T-helper 2 cell treated with Interferon-gamma antibody and Interleukin-4, amounts not matched to agents 5 μg/mL and 100 μg/mL, for 36 hours (primary cell): ENCODE data around the gene BAIAP3.

Source experiments
- DNase-seq: peaks from one replicate; pipeline ENCODE4 v3.0.0; 2021; ENCODE audit warnings: low spot score
- H3K27ac Mint-ChIP-seq: one replicate; pipeline ENCODE4 v1.8.0; 2021; ENCODE audit warnings: mild to moderate bottlenecking, mixed read lengths
- H3K27me3 Mint-ChIP-seq: one replicate; pipeline ENCODE4 v1.8.0; 2021; ENCODE audit warnings: low read depth, mixed read lengths
- H3K36me3 Mint-ChIP-seq: one replicate; pipeline ENCODE4 v1.8.0; 2021; ENCODE audit warnings: low read depth, mixed read lengths
- H3K4me1 Mint-ChIP-seq: one replicate; pipeline ENCODE4 v1.8.0; 2021; ENCODE audit warnings: low read depth, mixed read lengths
- H3K4me3 Mint-ChIP-seq: one replicate; pipeline ENCODE4 v1.8.0; 2022; ENCODE audit warnings: mild to moderate bottlenecking, moderate library complexity, mixed read lengths
- H3K9me3 Mint-ChIP-seq: one replicate; pipeline ENCODE4 v1.8.0; 2021; ENCODE audit warnings: mixed read lengths

The BAIAP3 gene

DNA sequence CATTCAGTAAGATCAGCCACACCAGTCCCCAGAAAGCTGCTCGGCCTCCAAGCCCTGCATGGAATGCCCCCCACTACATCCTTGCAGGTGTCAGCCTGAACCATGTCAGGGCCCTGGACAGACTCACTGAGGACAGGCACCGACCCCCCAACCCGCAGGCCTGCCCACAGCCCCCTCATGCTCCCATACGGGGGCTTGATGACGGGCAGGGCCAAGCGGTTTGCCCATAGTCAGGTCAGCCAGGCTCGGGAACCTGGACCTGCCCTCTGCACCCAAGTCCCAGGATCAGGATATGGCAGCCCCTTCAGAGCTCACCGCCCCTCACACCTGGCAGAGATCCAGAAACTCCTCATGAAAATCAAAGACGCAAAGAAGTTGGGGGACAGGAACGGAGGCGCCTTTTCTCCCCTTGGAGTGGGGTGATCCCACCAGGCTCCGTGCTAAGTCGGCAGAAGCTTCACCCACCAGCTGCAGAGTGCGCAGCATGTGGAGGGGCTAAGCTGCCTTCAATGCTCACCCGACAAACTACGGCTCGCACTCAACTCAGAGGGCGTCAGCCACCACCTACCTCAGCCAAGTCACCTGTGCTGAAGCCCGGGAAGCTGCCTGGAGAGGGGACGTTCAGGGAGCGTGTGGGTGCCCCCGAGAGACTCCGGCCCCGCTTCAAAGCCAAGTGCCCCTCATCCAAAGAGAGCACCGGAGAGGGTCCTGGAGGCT is 44.8 kb downstream of the BAIAP3 start:
- H3K9me3 Mint-ChIP-seq, result no peaks in the 10 kb centered on the region
- H3K27me3 Mint-ChIP-seq, result no peaks in the 10 kb centered on the region
- peaks cover 8% of the 10 kb centered on the region for H3K36me3 Mint-ChIP-seq
- H3K4me3 Mint-ChIP-seq, result peak overlapping the region; percentile 82
- DNase-seq, result no peak
- H3K4me1 Mint-ChIP-seq, result peaks cover 8% of the 10 kb centered on the region
- peak overlapping the region; percentile 72 for H3K27ac Mint-ChIP-seq

DNA sequence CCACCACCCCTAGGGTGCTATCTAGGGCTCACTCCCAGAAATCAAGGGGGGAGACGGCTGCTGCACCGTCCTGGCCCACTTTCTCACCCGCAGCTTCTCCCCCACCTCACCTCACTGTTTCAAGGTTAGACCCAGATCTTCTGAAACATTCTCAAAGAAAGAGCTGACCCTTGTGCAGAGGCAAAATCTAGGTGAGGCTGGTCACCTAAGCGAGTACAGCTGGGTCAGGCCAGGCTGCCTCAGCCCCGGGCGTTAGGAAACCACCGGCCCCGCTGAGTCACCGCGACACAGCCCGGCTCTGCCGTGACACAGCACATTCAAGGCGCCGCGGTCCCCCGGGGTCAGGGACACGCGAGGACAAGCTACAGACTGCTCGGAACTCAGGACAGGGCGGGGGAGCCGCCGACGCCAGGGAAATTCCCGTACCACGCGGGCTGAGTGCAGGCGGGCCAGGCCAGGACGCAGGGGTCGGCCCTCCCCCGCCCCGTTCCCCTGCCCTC is 45.4 kb downstream of the BAIAP3 start:
- peaks cover 8% of the 10 kb centered on the region for H3K4me1 Mint-ChIP-seq
- H3K9me3 Mint-ChIP-seq, result no peaks in the 10 kb centered on the region
- H3K36me3 Mint-ChIP-seq, result peaks cover 8% of the 10 kb centered on the region
- peak; percentile 79 for DNase-seq
- H3K4me3 Mint-ChIP-seq, result peak overlapping the region; percentile 82
- H3K27ac Mint-ChIP-seq, result peak overlapping the region; percentile 86
- no peaks in the 10 kb centered on the region for H3K27me3 Mint-ChIP-seq

DNA sequence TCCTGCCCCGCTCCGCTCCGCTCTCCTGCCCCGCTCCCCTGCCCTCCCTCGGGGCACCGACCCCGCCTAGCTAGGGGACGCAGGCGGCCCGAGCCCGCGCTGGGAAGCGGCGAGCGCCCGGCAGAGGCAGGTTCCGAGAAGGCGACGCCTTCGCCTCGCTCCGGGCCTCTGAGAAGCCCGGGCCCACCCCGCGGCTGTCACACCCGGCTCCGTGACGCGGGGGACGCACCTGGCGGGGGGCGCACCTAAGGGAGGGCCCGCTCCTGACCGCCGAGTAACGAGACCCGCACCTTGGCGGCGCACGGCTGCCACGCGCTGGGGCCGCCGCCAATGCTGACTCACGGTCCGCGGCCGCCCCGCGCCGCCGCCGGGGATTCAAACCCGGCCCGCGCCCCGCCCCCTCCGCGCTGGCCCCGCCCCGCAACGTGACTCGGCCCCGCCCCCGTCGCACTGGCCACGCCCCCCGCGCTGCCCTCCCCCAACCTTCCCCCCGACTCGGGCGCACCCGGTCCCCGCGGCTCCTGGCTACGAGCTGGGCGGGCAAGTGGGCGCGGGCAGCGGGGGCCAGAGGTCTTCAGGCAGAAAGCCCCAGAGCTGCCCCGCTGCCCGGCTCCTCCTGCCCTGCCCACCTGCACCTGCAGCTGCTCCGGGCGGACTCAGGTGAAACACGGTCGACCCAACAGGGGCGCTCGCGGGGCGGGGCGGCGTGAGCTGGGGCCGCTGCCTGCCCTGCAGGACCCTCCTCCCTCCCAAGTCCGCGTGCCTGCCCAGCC is 46.0 kb downstream of the BAIAP3 start:
- peak; percentile 66 for DNase-seq
- H3K4me1 Mint-ChIP-seq, result peaks cover 8% of the 10 kb centered on the region
- H3K27me3 Mint-ChIP-seq, result no peaks in the 10 kb centered on the region
- peak overlapping the region; percentile 52 for H3K27ac Mint-ChIP-seq
- no peaks in the 10 kb centered on the region for H3K9me3 Mint-ChIP-seq
- peak overlapping the region; percentile 77 for H3K4me3 Mint-ChIP-seq
- H3K36me3 Mint-ChIP-seq, result peaks cover 8% of the 10 kb centered on the region

DNA sequence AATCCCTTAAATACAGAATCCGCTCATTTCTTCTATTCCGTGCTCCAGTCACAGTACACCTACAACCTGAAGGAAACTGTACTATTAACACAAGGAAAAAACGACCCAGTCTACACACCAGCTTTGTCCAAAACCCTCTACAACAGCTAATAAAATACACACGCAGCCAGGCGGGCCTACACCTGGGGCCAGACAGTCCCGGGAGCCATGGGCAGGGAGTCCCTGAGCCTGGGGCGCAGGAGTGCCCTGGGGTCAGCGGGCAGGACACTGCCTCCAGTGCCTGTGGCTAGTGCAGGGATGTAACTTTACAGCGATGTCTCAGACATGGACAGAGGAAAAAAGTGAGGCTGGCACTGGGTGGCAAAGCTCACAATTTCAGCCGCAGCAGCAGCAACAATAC is 46.8 kb downstream of the BAIAP3 start:
- H3K27ac Mint-ChIP-seq, result peak overlapping the region; percentile 52
- H3K9me3 Mint-ChIP-seq, result no peaks in the 10 kb centered on the region
- no peak for DNase-seq
- H3K36me3 Mint-ChIP-seq, result peaks cover 8% of the 10 kb centered on the region
- no peaks in the 10 kb centered on the region for H3K27me3 Mint-ChIP-seq
- H3K4me1 Mint-ChIP-seq, result peaks cover 8% of the 10 kb centered on the region
- H3K4me3 Mint-ChIP-seq, result peak overlapping the region; percentile 77

DNA sequence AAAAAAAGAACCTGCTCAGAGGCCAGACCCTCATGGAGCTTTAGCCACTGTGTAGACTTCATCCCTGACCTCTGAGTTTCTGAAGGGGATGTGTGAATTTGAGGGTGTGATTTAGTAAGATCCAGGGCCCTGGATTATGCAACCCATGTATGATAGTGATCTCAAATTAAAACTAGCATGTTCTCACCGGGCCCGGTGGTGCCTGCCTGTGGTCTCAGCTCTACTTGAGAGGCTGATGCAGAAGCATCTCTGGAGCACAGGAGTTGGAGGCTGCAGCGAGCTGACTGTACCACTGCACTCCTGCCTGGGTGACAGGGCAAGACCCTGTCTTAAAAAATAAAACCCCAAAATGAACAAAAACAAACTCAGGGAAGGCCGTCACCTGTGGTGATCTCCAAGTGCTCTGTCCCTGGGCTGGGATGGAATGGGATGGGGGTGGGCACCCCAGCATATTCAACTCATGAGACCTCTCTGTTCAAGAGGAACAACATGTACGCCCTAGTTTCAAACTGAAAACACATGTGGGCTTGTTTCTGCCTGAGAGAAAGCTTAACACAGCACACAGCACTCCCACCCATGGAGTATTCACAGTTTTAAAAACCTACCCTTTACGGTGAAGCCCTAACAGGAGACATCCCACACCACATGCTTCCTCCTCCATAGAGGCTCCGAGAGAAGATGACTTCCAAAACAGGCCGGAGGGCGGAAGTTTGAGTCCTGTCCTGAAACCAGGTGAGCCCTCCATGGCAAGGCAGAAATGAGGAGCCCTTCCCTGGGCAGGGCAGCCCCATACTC is 48.4 kb downstream of the BAIAP3 start:
- H3K36me3 Mint-ChIP-seq, result peaks cover 8% of the 10 kb centered on the region
- H3K4me3 Mint-ChIP-seq, result no peak overlapping the region
- no peak for DNase-seq
- H3K9me3 Mint-ChIP-seq, result no peaks in the 10 kb centered on the region
- H3K27ac Mint-ChIP-seq, result peak overlapping the region; percentile 31
- peaks cover 8% of the 10 kb centered on the region for H3K4me1 Mint-ChIP-seq
- no peaks in the 10 kb centered on the region for H3K27me3 Mint-ChIP-seq

DNA sequence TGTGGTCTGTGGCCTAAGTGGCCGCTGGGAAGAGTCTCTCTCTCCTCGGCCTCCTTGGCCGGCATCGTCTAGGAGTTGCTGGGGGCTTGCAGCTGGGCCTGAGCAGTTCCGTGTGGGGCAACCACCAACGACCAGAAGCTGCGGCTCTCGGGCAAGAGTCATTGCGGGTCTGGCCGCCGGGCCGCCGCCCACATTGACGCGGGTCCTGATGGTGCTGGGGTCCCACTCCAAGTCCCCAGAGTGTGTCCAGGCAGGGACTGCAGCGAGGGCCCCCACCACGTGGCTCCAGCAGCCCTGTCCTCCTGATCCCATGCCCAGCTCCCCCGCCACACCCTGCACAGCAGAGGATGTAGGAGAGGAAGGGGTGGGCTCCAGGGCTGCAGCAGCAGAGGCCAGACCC is 50.1 kb downstream of the BAIAP3 start:
- Mint-ChIP-seq H3K27ac (no peak overlapping the region), H3K27me3 (no peaks in the 10 kb centered on the region), H3K36me3 (peaks cover 6% of the 10 kb centered on the region), H3K9me3 (no peaks in the 10 kb centered on the region), H3K4me3 (no peak overlapping the region), H3K4me1 (peaks cover 4% of the 10 kb centered on the region)
- no peak for DNase-seq

DNA sequence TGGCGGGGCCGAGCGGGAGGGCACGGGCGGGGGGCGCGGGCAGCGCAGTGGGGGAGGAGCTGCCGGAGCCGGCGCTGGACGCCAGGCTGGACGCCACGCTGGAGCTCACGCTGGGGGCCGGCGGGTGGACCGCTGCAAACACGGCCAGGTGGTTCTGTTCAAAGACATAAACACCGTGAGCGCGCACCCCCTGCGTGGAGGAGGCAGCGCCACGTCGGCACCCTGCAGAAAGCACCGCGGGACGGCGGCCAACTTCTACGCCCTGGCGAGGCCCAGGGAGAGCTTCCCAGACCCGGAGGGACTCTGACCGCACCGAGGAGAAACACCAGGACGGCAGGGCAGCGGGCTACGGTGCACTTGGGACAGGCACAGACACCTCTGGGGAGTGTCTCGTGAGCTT is 51.8 kb downstream of the BAIAP3 start:
- no peak overlapping the region for H3K4me3 Mint-ChIP-seq
- no peak for DNase-seq
- H3K4me1 Mint-ChIP-seq, result no peaks in the 10 kb centered on the region
- no peaks in the 10 kb centered on the region for H3K27me3 Mint-ChIP-seq
- H3K9me3 Mint-ChIP-seq, result no peaks in the 10 kb centered on the region
- H3K27ac Mint-ChIP-seq, result no peak overlapping the region
- peaks cover 3% of the 10 kb centered on the region for H3K36me3 Mint-ChIP-seq

DNA sequence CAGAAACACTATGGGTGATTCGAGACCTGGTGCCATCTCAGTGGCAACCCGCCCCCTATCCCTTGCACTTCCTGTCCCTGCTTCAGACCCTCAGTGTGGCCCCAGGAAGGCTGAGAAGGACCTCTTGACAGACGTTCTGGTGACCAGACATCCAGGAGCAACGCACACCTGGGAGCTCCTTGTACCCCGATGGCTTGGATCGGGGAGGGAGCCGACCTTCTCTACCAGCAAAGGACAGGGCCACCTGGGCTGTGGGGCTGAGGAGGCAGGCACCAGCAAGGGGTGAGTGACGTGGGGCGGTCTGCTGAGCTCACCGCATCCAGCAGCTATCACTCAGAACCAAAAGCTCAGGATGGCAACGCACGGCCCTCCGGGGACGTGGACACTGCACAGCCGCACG is 53.9 kb downstream of the BAIAP3 start:
- Mint-ChIP-seq H3K4me1 (no peaks in the 10 kb centered on the region), H3K9me3 (no peaks in the 10 kb centered on the region), H3K27me3 (no peaks in the 10 kb centered on the region), H3K27ac (no peak overlapping the region), H3K4me3 (no peak overlapping the region), H3K36me3 (no peaks in the 10 kb centered on the region)
- no peak for DNase-seq

DNA sequence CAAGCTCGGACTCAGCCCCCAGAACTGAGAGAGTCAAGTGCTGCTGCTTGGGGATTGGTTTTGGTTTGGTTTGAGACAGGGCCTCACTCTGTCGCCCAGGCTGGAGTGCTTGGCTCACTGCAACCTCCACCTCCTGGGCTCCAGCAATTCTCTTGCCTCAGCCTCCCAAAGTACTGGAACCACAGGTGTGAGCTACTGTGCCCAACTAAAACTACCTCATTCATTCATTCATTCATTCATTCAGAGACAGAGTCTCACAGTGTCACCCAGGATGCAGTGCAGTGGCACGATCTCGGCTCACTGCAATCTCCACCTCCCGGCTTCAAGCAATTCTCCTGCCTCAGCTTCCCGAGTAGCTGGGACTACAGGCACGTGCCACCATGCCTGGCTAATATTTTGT is 56.3 kb downstream of the BAIAP3 start:
- no peaks in the 10 kb centered on the region for H3K9me3 Mint-ChIP-seq
- no peaks in the 10 kb centered on the region for H3K4me1 Mint-ChIP-seq
- H3K36me3 Mint-ChIP-seq, result peaks cover 2% of the 10 kb centered on the region
- H3K27me3 Mint-ChIP-seq, result no peaks in the 10 kb centered on the region
- no peak overlapping the region for H3K27ac Mint-ChIP-seq
- no peak overlapping the region for H3K4me3 Mint-ChIP-seq
- no peak for DNase-seq

DNA sequence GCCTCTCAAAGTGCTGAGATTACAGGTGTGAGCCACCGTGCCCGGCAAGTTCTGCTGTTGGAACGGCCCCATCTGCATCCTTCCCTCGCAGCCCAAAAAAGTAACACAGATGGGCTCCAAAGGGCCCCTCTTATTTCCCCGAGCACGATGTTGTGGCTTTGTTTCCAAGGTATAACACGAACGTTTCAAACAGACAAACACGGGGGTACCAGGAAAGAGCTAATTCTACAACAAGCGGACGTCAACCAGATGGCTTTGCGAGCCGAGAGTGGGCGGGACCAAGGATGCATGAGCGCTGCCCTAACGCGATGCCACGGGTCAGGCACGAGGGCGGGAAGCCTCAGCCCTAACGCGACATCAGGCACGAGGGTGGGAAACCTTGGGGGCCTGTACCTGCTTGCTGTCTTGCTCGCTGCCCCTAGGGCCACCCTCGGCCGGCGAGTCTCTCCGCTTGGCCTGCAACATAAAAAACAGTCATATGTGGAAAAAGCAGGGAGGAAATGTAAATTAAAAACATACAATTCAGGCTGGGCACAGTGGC is 56.9 kb downstream of the BAIAP3 start:
- Mint-ChIP-seq H3K27ac (no peak overlapping the region), H3K27me3 (no peaks in the 10 kb centered on the region), H3K9me3 (no peaks in the 10 kb centered on the region), H3K4me1 (no peaks in the 10 kb centered on the region), H3K36me3 (peaks cover 2% of the 10 kb centered on the region), H3K4me3 (no peak overlapping the region)
- DNase-seq, result no peak

DNA sequence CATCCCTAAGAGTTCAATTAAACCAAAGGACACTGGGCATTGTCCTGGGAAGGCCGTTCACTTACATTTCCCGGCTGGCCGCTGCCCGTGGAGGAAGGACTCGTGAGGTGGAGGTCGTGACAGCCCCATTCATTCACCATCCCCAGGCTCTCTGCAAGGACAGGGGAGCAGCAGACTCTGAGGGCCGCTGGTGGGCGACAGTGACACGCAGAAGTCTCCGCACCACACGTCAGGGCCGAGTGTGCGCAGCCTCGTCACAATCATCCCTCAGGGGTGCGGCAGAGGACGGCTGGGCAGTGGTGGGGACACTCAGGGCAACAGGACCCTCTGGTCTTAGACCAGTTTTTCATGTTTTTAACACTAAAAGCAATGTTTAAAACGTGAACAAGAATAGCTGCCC is 59.4 kb downstream of the BAIAP3 start:
- H3K4me1 Mint-ChIP-seq, result no peaks in the 10 kb centered on the region
- peaks cover 4% of the 10 kb centered on the region for H3K36me3 Mint-ChIP-seq
- H3K27ac Mint-ChIP-seq, result no peak overlapping the region
- H3K9me3 Mint-ChIP-seq, result no peaks in the 10 kb centered on the region
- H3K4me3 Mint-ChIP-seq, result no peak overlapping the region
- DNase-seq, result no peak
- H3K27me3 Mint-ChIP-seq, result no peaks in the 10 kb centered on the region

DNA sequence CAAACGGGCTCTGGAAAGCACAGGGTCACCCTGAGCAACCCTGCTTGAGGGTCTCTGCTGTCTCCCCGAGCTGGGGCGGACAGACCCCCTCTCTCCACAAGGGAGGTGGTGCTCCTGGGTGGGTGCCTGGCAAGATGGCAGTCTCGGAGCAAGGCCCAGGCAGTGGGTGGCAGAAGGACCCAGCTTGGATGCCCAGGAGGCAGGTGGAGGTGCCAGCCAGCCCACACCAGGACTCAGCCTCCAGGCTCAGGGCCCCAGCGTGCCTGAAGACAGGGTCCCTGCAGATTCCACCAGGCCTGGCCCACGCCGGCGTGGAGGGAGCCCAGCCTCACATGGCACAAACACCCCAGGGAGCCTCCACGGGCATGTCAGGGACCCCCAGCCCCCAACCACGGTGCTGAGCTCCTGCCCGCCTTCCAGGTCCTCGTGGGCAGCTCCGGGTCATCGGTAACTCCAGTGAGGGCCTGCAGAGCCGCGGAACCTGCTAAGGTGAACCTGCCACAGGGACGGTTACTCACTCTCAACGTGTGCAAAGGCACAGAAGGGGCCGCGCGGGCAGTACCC is 60.2 kb downstream of the BAIAP3 start:
- no peak overlapping the region for H3K4me3 Mint-ChIP-seq
- peaks cover 6% of the 10 kb centered on the region for H3K36me3 Mint-ChIP-seq

DNA sequence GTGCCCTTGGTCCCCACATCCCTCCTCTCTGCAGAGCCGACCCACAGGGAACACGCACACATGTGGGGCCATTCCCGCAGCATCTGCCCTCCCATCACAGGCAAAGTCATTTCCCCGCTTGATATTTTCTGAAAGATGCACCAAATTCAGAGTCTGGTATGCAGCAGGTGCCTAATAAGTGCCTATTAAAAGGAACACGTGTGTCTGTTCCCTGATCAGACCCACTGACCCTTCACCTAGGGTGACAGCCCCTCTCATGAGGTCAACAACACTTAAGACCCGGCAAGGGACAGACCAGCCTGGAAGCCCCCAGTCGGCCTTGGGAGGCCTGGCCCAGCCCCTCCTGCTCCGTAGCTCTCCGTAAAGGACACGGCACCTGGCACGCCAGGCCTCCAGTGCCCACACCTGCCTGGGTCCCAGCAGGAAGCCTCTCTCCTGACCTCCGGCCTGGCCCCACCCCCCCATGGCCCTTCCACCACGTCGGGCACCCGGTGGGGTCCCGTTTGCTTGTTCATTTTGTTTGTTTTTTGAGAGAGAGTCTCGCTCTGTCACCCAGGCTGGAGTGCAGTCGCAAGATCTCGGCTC is 61.0 kb downstream of the BAIAP3 start:
- no peak overlapping the region for H3K27ac Mint-ChIP-seq

More for the DNA sequence above, 60.2 kb downstream of the BAIAP3 start:
- Mint-ChIP-seq H3K9me3 (no peaks in the 10 kb centered on the region), H3K27ac (no peak overlapping the region), H3K4me1 (no peaks in the 10 kb centered on the region), H3K27me3 (no peaks in the 10 kb centered on the region)
- no peak for DNase-seq

More for the DNA sequence above, 61.0 kb downstream of the BAIAP3 start:
- no peaks in the 10 kb centered on the region for H3K9me3 Mint-ChIP-seq
- H3K4me1 Mint-ChIP-seq, result no peaks in the 10 kb centered on the region
- H3K27me3 Mint-ChIP-seq, result no peaks in the 10 kb centered on the region
- H3K4me3 Mint-ChIP-seq, result no peak overlapping the region
- no peak for DNase-seq
- peaks cover 9% of the 10 kb centered on the region for H3K36me3 Mint-ChIP-seq
